Erythroblast (primary cell): ENCODE data around the gene SLAMF6.

ENCODE experiments used
- DNase-seq, 2 experiments: peaks; one replicate each; lab custom pipeline; 2025; lab: John Stamatoyannopoulos, UW
- GATA1 ChIP-seq: IDR thresholded peaks from 2 replicates; pipeline ENCODE4 v1.6.1; 2011; ENCODE audit warnings: low read depth, mild to moderate bottlenecking, control low read depth, low read length, moderate library complexity
- POLR2A ChIP-seq: IDR thresholded peaks from 2 replicates; pipeline ENCODE4 v1.6.1; 2011; ENCODE audit warnings: mild to moderate bottlenecking, low read length

Gene SLAMF6

DNA sequence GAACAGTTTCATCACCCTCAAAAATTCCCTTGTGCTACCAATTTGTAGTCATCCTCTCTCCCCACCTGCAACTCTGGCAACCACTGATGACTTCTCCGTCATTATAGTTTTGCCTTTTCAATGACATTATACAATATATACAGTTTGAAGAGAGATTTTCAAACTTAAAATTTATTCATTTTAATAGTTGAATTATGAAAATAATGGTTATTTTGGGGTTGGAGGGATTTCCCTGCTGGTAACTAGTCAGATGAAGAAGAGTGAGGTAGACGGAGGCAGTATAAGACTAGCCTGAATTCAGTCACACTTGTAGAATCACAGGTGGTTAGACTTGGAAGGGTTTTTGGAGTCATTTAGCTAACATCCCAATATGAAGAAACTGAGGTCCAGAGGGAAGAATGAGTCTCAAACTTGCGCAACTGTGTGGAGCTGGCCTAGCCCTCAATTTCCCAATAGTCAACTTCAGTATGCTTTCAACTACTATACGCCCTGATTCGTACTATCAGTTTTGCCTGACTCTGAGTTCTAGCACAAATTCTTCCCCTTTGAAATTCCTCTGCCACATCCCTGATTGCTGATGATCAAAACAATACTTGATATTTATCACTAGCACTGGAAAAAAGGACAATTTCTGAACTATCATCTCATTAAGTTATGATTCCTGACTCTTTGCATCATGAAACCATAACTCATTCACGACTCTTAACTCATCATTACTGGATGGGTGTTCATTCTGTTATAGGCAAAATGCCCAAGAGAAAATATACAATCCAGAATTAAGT lies 68.5 kb downstream of the SLAMF6 start:
- no peak for DNase-seq
- no peak for TF ChIP-seq POLR2A
- no peak for TF ChIP-seq GATA1

DNA sequence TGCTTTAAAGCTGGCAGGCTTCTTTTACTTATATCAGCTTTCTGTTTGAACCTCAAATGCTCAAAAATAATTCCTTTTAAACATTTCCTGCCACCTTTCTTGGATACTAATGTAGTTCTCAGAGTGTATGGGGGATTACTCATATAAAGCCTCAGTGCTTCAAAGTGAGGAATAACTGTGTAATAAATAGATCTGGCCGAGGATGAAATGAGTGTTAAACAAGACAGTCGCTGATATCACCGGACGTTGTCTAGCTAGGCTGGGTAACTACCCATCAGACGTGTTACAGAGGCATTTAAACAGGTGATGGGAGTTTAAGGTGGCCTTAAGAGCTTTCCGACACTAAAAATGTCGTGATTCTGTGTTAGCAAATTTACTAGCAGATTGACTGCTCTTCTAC lies 69.6 kb downstream of the SLAMF6 start:
- no peak for TF ChIP-seq GATA1
- TF ChIP-seq POLR2A = no peak
- no peak for DNase-seq

DNA sequence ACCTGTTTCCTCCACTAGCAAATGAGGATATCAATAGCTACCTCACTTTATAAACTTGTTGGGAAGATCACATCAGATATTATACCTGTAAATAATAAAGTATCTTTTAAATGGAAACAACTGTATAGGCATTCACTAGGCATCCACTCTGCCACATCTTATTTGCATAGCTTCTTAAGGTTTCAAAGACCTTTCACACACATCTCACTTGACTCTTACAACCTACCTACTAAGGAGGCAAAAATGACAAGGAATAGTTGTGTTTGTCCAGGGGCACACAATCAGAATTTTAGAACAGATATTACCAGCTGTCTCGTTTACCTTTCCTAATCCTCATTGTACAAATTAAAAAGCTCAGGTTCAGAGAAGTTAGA lies 71.2 kb downstream of the SLAMF6 start:
- no peak for DNase-seq
- no peak for TF ChIP-seq GATA1
- no peak for TF ChIP-seq POLR2A

DNA sequence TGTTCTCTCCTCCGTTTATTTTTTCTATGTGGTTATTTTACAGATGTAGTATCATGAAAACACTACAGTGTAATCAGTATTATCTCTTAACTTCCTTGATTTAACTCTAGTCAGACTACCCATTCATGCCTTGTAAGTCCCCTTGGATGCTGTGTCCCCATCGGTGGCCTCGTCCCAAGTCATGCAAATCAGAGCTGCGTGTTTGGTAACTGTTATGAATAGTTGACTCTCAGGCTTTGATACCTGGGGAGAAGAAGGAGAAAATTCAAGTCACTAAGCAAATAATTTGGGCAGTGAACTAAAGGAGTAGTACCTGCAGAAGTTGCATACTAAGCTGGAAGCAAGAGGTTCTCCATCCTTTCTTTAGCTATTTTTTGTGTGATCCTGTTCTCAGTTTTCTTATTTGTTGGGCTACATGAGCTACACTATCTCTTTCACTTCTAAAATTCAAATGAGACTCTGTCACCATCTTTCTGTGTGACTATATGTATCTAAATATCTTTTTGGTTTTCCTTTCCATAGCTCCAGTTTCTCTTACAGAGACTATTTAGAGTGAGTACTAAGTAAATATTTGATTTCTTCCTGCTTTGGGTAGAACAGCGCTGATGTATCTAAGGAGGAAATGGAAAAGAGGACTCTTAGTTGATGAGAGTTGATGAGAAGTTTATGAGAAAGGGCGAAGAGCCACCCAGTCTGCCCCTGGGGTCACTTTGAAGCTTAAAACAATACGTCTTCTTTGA lies 71.8 kb downstream of the SLAMF6 start:
- TF ChIP-seq POLR2A (no peak), GATA1 (no peak)

DNA sequence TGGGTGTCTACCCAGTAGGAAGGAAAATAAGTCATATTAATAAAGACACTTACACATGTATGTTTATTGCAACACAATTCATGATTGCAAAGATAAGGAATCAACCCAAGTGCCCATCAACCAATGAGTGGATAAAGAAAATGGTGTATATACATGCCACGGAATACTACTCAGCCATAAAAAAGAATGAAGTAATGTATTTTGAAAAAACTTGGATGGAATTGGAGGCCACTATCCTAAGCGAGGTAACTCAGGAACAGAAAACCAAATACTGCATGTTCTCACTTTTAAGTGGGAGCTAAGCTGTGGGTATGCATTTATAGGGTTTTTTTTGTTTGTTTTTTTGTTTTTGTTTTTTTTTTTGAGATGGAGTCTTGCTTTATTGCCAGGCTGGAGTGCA lies 73.6 kb downstream of the SLAMF6 start:
- DNase-seq = no peak
- TF ChIP-seq POLR2A (no peak), GATA1 (no peak)

More for the DNA sequence above, 71.8 kb downstream of the SLAMF6 start:
- no peak for DNase-seq

DNA sequence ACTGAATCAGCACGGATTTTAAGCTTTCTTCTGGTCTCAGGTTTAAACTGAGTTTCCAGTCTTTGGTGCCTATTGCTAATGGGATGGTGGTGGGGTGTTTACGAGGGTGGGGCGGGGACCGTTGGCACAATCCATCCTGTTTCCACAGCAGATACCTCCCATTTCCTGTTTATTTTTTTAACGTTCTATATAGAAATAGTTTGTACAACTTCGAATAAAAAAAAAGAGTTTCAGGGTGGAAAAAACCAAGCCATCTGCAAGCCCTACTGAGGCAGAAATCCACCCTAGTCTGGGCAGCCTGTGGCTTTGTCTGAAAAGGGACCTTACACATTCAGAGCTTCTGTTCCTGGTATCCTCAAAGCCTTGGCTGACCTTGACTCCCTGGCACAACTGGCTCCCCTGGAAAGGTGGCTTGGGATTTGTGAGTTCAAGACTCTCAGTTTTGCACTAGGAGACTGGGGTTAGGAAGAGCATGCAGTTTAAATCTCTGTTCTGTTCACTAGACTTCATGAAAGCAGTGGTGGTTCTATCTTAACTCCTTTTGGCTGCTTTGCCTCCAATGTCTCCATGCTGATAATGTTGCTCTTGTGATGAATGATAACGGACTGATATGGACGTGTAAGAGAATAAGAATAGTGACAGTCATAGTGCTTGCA lies 76.0 kb downstream of the SLAMF6 start:
- TF ChIP-seq POLR2A = no peak
- TF ChIP-seq GATA1 = no peak
- peak in 1 of 2 experiments; percentile 39 for DNase-seq

DNA sequence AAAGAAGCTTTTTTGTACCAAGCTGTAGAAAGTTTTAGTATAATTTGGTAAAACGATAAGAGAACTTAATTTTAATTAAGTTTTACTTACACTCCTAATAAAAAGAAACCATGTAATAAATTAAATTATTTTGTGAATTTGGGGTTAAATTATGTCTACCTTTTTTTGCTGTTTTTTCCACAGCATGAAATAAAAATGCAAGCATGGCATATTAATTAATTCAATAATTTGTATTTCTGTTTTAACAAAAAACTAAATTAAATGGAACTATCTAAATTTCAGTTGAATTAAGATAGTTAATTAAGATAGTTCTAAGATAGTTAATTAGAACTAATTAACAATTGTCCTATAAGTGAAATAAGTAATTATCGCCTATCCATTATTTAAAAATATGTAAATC lies 83.3 kb downstream of the SLAMF6 start:
- no peak for DNase-seq
- TF ChIP-seq POLR2A (no peak), GATA1 (no peak)

DNA sequence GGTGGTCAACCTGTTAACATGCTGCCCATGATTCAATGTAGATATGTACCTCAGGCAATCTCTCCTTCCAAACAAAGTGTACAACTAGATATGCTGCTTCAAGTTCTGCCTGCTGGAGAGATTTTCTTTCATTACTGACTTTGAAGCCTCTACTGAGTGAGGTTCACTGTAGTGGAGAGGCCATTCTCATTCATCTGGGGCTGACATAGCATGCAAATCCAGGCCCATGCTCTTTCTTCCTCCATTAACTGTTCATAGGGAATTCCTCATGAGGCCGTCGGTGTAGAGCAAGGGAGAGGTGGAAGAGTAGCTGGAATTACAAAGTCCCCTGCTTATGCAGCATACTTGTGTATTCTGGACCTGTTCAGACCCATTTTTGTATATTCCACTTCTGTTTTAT lies 84.1 kb downstream of the SLAMF6 start:
- no peak for DNase-seq
- TF ChIP-seq GATA1 (no peak), POLR2A (no peak)

DNA sequence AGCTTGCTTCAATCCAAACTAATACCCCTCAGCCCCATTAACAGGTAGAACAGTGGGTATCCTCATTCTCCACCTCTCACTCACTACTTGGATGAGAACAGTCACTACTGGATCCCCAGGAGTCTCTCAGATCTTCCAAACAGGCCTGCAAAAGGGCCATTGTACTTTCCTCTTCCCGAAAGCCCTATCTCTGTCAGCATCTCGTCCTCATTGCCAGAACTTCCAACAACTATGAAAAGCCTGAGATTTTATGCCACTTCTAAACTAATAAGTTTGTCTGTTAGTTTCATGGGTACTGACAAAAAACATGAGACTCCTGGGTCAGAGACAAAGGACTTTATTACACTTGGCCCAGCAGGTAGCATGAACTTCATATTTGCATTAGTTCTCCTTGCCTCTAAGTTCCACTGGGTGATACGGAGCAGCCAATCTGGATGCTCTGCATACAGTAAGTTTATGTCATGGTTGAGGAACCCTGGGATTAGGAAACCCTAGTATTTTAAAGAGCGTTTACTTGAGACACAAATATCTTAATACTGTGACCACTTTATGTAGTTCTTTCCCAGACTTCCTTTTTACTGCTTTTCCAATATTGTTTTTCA lies 84.6 kb downstream of the SLAMF6 start:
- no peak for DNase-seq
- no peak for TF ChIP-seq POLR2A
- no peak for TF ChIP-seq GATA1

DNA sequence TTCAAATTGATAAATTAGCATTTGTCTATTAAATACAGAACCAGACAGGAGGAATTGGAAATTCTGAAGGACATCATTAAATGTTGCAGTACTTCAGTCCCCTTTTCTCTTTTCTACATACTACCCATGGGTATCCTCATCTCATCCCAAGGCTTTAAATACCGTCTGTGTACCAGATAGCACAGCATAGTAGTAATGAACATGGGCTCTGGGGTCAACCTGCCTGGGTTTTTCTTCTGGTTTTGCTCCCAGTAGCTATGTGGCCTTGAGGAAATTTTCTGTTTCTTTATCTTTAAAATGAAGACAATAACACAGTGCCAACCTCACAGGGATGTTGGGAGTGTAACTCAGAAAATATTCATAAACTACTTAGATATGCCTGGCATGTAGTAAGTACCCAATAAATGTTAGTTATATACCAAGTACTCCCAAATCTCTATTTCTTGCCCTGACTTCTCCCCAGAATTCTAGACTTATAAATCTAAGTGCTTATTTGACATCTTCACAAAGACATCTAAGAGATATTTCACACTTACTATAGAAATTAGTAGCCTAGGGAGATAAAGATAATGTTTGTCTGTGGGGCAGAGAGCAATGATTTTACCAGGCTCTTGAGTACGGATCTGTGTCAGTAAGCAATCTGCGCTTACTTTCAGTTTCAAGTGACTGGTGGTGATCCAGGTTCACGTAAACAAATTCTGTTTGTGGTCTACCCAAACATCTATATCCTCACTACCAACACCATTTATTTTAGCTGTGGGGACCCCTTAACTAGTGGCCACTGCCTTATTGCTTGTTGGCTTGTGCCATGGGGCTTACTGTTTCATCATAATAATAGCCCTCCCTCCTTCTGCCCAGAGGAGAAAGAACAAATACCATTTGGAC lies 85.4 kb downstream of the SLAMF6 start:
- TF ChIP-seq GATA1 (no peak), POLR2A (no peak)
- no peak for DNase-seq

DNA sequence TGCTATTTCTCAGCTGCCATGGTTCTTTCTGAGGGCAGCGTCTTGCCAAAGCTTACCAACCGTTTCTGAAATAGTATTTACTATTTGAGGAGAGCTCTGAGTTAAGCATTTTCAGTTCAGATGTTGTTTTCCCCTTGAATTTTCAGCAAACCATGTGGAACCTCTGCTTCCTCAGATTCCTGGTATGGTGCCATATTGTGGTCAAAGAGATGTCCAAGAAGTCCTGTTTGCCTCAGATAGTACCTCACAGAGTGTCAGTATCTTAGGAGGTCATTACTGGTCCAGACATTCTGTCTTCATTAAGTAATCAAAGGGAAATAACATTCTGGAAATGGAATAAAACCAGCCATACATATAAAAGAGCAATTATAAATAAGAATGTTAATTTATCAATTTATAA lies 86.1 kb downstream of the SLAMF6 start:
- TF ChIP-seq POLR2A (no peak), GATA1 (no peak)
- no peak for DNase-seq
